HepG2 (cell line): ENCODE results near the gene TMEM100. TPM values are rescaled to one million over a fixed set of nuclear protein-coding genes. Genes with fewer than 3 reads are reported as not detected.

Experiments used
- ATAC-seq: fragments of 200-7000 bp; cut with Tn5 transposase; 3 replicates; pipeline ENCODE4 v1.9.1; 2020; ENCODE audit warnings: mild to moderate bottlenecking, moderate library complexity
- BruUV-seq: library from RNA; stranded (reverse); fragments of 400-500 nt; replicated peaks from 2 replicates; lab custom pipeline; 2021; lab: Mats Ljungman, UMichigan
- CTCF ChIA-PET: fragments of 300-600 bp; formaldehyde crosslinking; extraction: SDS; loops from one replicate; lab custom pipeline; 2021; ENCODE audit warnings: low total read pairs, inconsistent platforms, low intra/inter-chr PET ratio; lab: Yijun Ruan, JAX
- POLR2A ChIA-PET: fragments of 350-600 bp; sonication (Branson Sonifier 250); formaldehyde crosslinking; loops from one replicate; lab custom pipeline; 2020; ENCODE audit warnings: antibody characterized with exemption, inconsistent platforms; lab: Yijun Ruan, JAX
- DNase-seq: peaks from one replicate; pipeline ENCODE4 v3.0.0-alpha.2; 2015; ENCODE audit warnings: low spot score
- FAIRE-seq: peaks from 3 replicates; lab custom pipeline; 2011; peaks lifted over from hg19 to GRCh38; lab: Jason Lieb, UNC
- H2AFZ ChIP-seq: one replicate; pipeline ENCODE4 v1.6.1; 2011; ENCODE audit warnings: low read length, inconsistent platforms
- H3K27ac ChIP-seq: fragments of 300-600 bp; 3 replicates; pipeline ENCODE4 v1.8.0; 2011; ENCODE audit warnings: mixed run types, mild to moderate bottlenecking, mixed read lengths, low read length, inconsistent platforms; ENCODE audit not compliant: insufficient read depth; ENCODE audit errors: extremely low read length
- H3K27me3 ChIP-seq, 2 experiments: fragments of 200-600 bp in 1 of 2; 2 replicates in 1 of 2; 3 replicates in 1 of 2; pipeline versions ENCODE4 v1.6.0 to v1.8.0; 2011; ENCODE audit warnings: low read length in 2 of 2, mild to moderate bottlenecking in 2 of 2, moderate library complexity in 2 of 2, inconsistent platforms in 1 of 2; ENCODE audit not compliant: insufficient read depth in 2 of 2, control insufficient read depth in 1 of 2
- H3K36me3 ChIP-seq, 2 experiments: fragments of 200-600 bp in 1 of 2; replicated peaks in 1 of 2; 2 replicates in 1 of 2; 3 replicates in 1 of 2; pipeline versions ENCODE4 v1.5.1 to v1.8.0; 2011; ENCODE audit warnings: low read length in 2 of 2, inconsistent platforms in 1 of 2; ENCODE audit not compliant: insufficient read depth in 2 of 2, control insufficient read depth in 1 of 2
- H3K4me1 ChIP-seq: 2 replicates; pipeline ENCODE4 v1.5.1; 2012; ENCODE audit warnings: low read length, inconsistent platforms; ENCODE audit not compliant: insufficient read depth
- H3K4me2 ChIP-seq: 2 replicates; pipeline ENCODE4 v1.6.0; 2011; ENCODE audit warnings: low read depth, low read length, inconsistent platforms
- H3K4me3 ChIP-seq, 3 experiments: fragments of 200-600 bp in 1 of 3; sonication (generic), shearing (Covaris generic) in 1 of 3; replicated peaks in 1 of 3; 2 replicates each; pipeline ENCODE4 v1.5.1; 2011 to 2016; ENCODE audit warnings: low read length in 3 of 3, inconsistent platforms in 2 of 3, low read depth in 2 of 3, mild to moderate bottlenecking in 2 of 3, control low read depth in 1 of 3, mixed read lengths in 1 of 3; ENCODE audit not compliant: insufficient read depth in 1 of 3
- H3K79me2 ChIP-seq: one replicate; pipeline ENCODE4 v1.6.1; 2011; ENCODE audit warnings: low read length, inconsistent platforms; ENCODE audit not compliant: insufficient read depth
- H3K9ac ChIP-seq: 2 replicates; pipeline ENCODE4 v1.6.0; 2011; ENCODE audit warnings: mild to moderate bottlenecking, low read depth, low read length, inconsistent platforms; ENCODE audit not compliant: insufficient read depth
- H3K9me3 ChIP-seq: 2 replicates; pipeline ENCODE4 v1.5.1; 2012; ENCODE audit warnings: mild to moderate bottlenecking, low read length
- H4K20me1 ChIP-seq: 2 replicates; pipeline ENCODE4 v1.6.0; 2011; ENCODE audit warnings: inconsistent platforms, mild to moderate bottlenecking, low read length, moderate library complexity; ENCODE audit not compliant: insufficient read depth
- ATF6 ChIP-seq: sonication (generic); formaldehyde crosslinking; conservative IDR thresholded peaks from 2 replicates; pipeline ENCODE4 v1.4.0; 2020; ENCODE audit warnings: missing genetic modification reagents
- BORCS8-MEF2B ChIP-seq: sonication (generic); formaldehyde crosslinking; IDR thresholded peaks from 2 replicates; pipeline ENCODE4 v1.8.0; 2022; ENCODE audit warnings: mild to moderate bottlenecking, missing genetic modification reagents
- FOSL2 ChIP-seq: sonication (generic); formaldehyde crosslinking; IDR thresholded peaks from 2 replicates; pipeline ENCODE4 v1.4.0; 2020; ENCODE audit warnings: missing genetic modification reagents
- GPN1 ChIP-seq: sonication (generic); formaldehyde crosslinking; IDR thresholded peaks from 2 replicates; pipeline ENCODE4 v1.5.1; 2020; ENCODE audit warnings: missing genetic modification reagents, borderline replicate concordance
- HHEX ChIP-seq: IDR thresholded peaks from 2 replicates; pipeline ENCODE4 v1.6.1; 2016; ENCODE audit warnings: control low read depth
- KDM1A ChIP-seq: IDR thresholded peaks from 2 replicates; pipeline ENCODE4 v1.6.1; 2016; ENCODE audit warnings: missing compliant biosample characterization
- SMARCE1 ChIP-seq: fragments of 450-650 bp; IDR thresholded peaks from 2 replicates; pipeline ENCODE4 v1.6.1; 2017; ENCODE audit warnings: borderline replicate concordance
- SP5 ChIP-seq: IDR thresholded peaks from 2 replicates; pipeline ENCODE4 v1.6.1; 2016; ENCODE audit warnings: low read depth, borderline replicate concordance
- TCF7 ChIP-seq: sonication (generic); IDR thresholded peaks from 2 replicates; pipeline ENCODE4 v1.6.1; 2016; ENCODE audit warnings: antibody characterized with exemption, low read depth
- THAP11 ChIP-seq: IDR thresholded peaks from 2 replicates; pipeline ENCODE4 v1.6.1; 2016; ENCODE audit warnings: missing biosample characterization, missing genetic modification reagents
- ZNF256 ChIP-seq: sonication (generic); formaldehyde crosslinking; conservative IDR thresholded peaks from 2 replicates; pipeline ENCODE4 v1.4.0; 2020; ENCODE audit warnings: missing genetic modification reagents
- ZNF432 ChIP-seq: sonication (generic); formaldehyde crosslinking; IDR thresholded peaks from 2 replicates; pipeline ENCODE4 v1.5.0; 2020; ENCODE audit warnings: missing genetic modification reagents, mild to moderate bottlenecking, borderline replicate concordance
- ZNF549 ChIP-seq: sonication (generic); formaldehyde crosslinking; IDR thresholded peaks from 2 replicates; pipeline ENCODE4 v1.5.0; 2020; ENCODE audit warnings: missing genetic modification reagents
- ZNF569 ChIP-seq: sonication (generic); formaldehyde crosslinking; IDR thresholded peaks from 2 replicates; pipeline ENCODE4 v1.5.0; 2020; ENCODE audit warnings: mild to moderate bottlenecking, missing genetic modification reagents, moderate library complexity, borderline replicate concordance
- ZNF598 ChIP-seq: sonication (generic); formaldehyde crosslinking; IDR thresholded peaks from 2 replicates; pipeline ENCODE4 v1.5.1; 2020; ENCODE audit warnings: mild to moderate bottlenecking, missing genetic modification reagents, borderline replicate concordance
- ZNF691 ChIP-seq: sonication (generic); formaldehyde crosslinking; IDR thresholded peaks from 2 replicates; pipeline ENCODE4 v1.4.0; 2020; ENCODE audit warnings: missing genetic modification reagents, low read depth, mild to moderate bottlenecking, borderline replicate concordance
- ZNF737 ChIP-seq: sonication (generic); formaldehyde crosslinking; IDR thresholded peaks from 2 replicates; pipeline ENCODE4 v1.5.0; 2020; ENCODE audit warnings: missing genetic modification reagents, mild to moderate bottlenecking, borderline replicate concordance
- ZNF766 ChIP-seq: sonication (generic); formaldehyde crosslinking; IDR thresholded peaks from 2 replicates; pipeline ENCODE4 v1.5.0; 2020; ENCODE audit warnings: missing genetic modification reagents, borderline replicate concordance
- WGBS: methylation state at CpG from one replicate; pipeline ENCODE4 v1.1.6; 2017; ENCODE audit warnings: low lambda C conversion rate; 5-methylcytosine and 5-hydroxymethylcytosine counted together
- in situ Hi-C: cut with HindIII; loops from 2 replicates; pipeline ENCODE4 v1.10.0; 2017; ENCODE audit warnings: low pct_unique_long_range_greater_than_20kb; ENCODE audit not compliant: extremely low pct_ligation_motif_present
- intact Hi-C: fragments of 100-400 bp; cut with micrococcal nuclease; formaldehyde crosslinking; loops from one replicate; pipeline ENCODE4 v1.10.0; 2022; ENCODE audit not compliant: unreplicated experiment
- polyA plus RNA-seq, 8 experiments: library from polyadenylated mRNA; depleted of rRNA in 3 of 8; stranded (reverse) in 7 of 8; unstranded in 1 of 8; fragments of >200 nt; fragmentation: Illumina TruSeq in 4 of 8; extraction: Trizol in 4 of 8; gene quantifications; 2 replicates each; pipeline versions ENCODE4 v1.2.1 to v1.2.3, GENCODE V29; 2011 to 2016; ENCODE audit warnings: low read depth in 4 of 8, missing spikeins in 1 of 8, mixed read lengths in 1 of 8; ENCODE audit not compliant: insufficient read depth in 1 of 8
- total RNA-seq, 5 experiments: library from RNA; depleted of rRNA; stranded (reverse); fragments of >200 nt; fragmentation: Illumina TruSeq; extraction: Trizol; gene quantifications; 2 replicates each; pipeline ENCODE4 v1.2.3, GENCODE V29; 2016; ENCODE audit warnings: low read depth in 1 of 5

The TMEM100 gene
- total and polyA plus RNA-seq, 2 of the 13 experiments (the other 11 are each of a cell fraction or from before 2014, with no cell fraction given): not detected

- Histone ChIP-seq H3K4me1 (peaks cover 56% of the 10 kb centered on the region), H3K79me2 (peaks cover 4% of the 10 kb centered on the region), H3K27me3 (no peaks in the 10 kb centered on the region), H4K20me1 (no peaks in the 10 kb centered on the region), H3K9ac (no peak overlapping the region), H3K27ac (no peak overlapping the region), H3K36me3 (peaks cover 0 to 4% of the 10 kb centered on the region in 2 experiments; a peak in 1 of 5 replicates), H3K9me3 (no peaks in the 10 kb centered on the region), H3K4me3 (no peak overlapping the region), H2AFZ (no peak overlapping the region), H3K4me2 (no peak overlapping the region)
- DNase-seq (no peak), FAIRE-seq (no peak), ATAC-seq (no peak)
- ChIA-PET POLR2A (interaction anchor here (2.0 kb wide), 1 partner anchor 13 kb away, joined by 5 read pairs; the partner anchor contains the start of gene PCTP), CTCF (no interaction called here)
- no TSS peak for BruUV-seq
- in situ Hi-C loops: loop anchor here (25.0 kb wide), 1 partner anchor 377 kb away; no protein-coding TSS in a partner anchor
- TF ChIP-seq HHEX (CRISPR knock-in tag) (no peak), ZNF598 (CRISPR knock-in tag) (no peak), ZNF737 (CRISPR knock-in tag) (no peak), THAP11 (CRISPR knock-in tag) (no peak), BORCS8-MEF2B (CRISPR knock-in tag) (no peak), SP5 (no peak), ZNF256 (CRISPR knock-in tag) (no peak)
- WGBS: 96% methylated on average over 4 of the region's 4 CpGs
- intact Hi-C loops: no loop called here
These were observed 41.9 kb upstream of the TMEM100 start for GRCh38 chr17:55764610-55765009.

- CTCF ChIA-PET: no interaction called here
- Histone ChIP-seq H2AFZ (no peak overlapping the region), H4K20me1 (no peaks in the 10 kb centered on the region), H3K9me3 (no peaks in the 10 kb centered on the region), H3K27me3 (no peaks in the 10 kb centered on the region), H3K4me3 (no peak overlapping the region), H3K79me2 (peaks cover 4% of the 10 kb centered on the region), H3K4me2 (no peak overlapping the region), H3K27ac (no peak overlapping the region), H3K9ac (no peak overlapping the region), H3K4me1 (peaks cover 63% of the 10 kb centered on the region), H3K36me3 (no peaks in the 10 kb centered on the region; a peak in 1 of 5 replicates)
- intact Hi-C loops: loop anchor here (2.0 kb wide), 1 partner anchor 21 kb away; no protein-coding TSS in a partner anchor
- DNase-seq (no peak), ATAC-seq (no peak), FAIRE-seq (no peak)
- in situ Hi-C loops: loop anchor here (25.0 kb wide), 1 partner anchor 377 kb away; no protein-coding TSS in a partner anchor
- POLR2A ChIA-PET: interaction anchor here (2.0 kb wide), 1 partner anchor 13 kb away, joined by 5 read pairs; the partner anchor contains the start of gene PCTP
- TF ChIP-seq ZNF766 (CRISPR knock-in tag) (no peak), ZNF569 (CRISPR knock-in tag) (no peak), ZNF432 (CRISPR knock-in tag) (no peak), ZNF691 (no peak), SMARCE1 (no peak), TCF7 (no peak), GPN1 (no peak), ZNF549 (no peak), ATF6 (no peak), FOSL2 (CRISPR knock-in tag) (no peak), KDM1A (CRISPR knock-in tag) (no peak)
- WGBS: 92% methylated on average over 6 of the region's 6 CpGs
- BruUV-seq: no TSS peak
These were observed 41.2 kb upstream of the TMEM100 start for GRCh38 chr17:55763856-55764255.
